LNCaP clone FGC (cell line): ENCODE results near the gene FOXP2.
A peak's percentile ranks its signal among the peaks of the same experiment; 100 is the strongest.
"Not testable (repeated sequence)": the region's sequence is repeated elsewhere in the genome, so short reads cannot be mapped to it uniquely, and the experiment has no call there.

Experiments used
- DNase-seq: peaks from one replicate; pipeline ENCODE4 v3.0.0-alpha.2; 2011; ENCODE audit warnings: low read depth
- H3K4me3 ChIP-seq: 2 replicates; pipeline ENCODE4 v1.5.1; 2011; ENCODE audit warnings: mild to moderate bottlenecking, low read depth, low read length, control low read depth
- CTCF ChIP-seq: IDR thresholded peaks from 2 replicates; pipeline ENCODE4 v1.5.1; 2012; ENCODE audit warnings: mild to moderate bottlenecking; ENCODE audit not compliant: control insufficient read depth, insufficient read depth; ENCODE audit errors: extremely low read depth

FOXP2 gene

GRCh38 chr7:114432703-114433102, 18.1 kb downstream of the FOXP2 start:
- no peak for DNase-seq
- no peak overlapping the region for H3K4me3 ChIP-seq
- no peak for TF ChIP-seq CTCF

GRCh38 chr7:114439581-114439980, 25.0 kb downstream of the FOXP2 start:
- DNase-seq = no peak
- H3K4me3 ChIP-seq = no peak overlapping the region
- no peak for TF ChIP-seq CTCF

GRCh38 chr7:114440927-114441326, 26.3 kb downstream of the FOXP2 start:
- peak; percentile 10 for DNase-seq

GRCh38 chr7:114444196-114444595, 29.6 kb downstream of the FOXP2 start:
- DNase-seq = no peak
- no peak for TF ChIP-seq CTCF
- no peak overlapping the region for H3K4me3 ChIP-seq

More at GRCh38 chr7:114440927-114441326, 26.3 kb downstream of the FOXP2 start:
- not testable (repeated sequence) for H3K4me3 ChIP-seq

GRCh38 chr7:114450431-114450830, 35.8 kb downstream of the FOXP2 start:
- no peak for TF ChIP-seq CTCF
- DNase-seq = no peak
- H3K4me3 ChIP-seq = no peak overlapping the region

- H3K4me3 ChIP-seq = no peak overlapping the region
- TF ChIP-seq CTCF = no peak
- DNase-seq = no peak
Measured at GRCh38 chr7:114459574-114459973, 45.0 kb downstream of the FOXP2 start.

GRCh38 chr7:114460021-114460420, 45.4 kb downstream of the FOXP2 start:
- no peak for DNase-seq
- H3K4me3 ChIP-seq = no peak overlapping the region
- no peak for TF ChIP-seq CTCF

- TF ChIP-seq CTCF = no peak
- H3K4me3 ChIP-seq = no peak overlapping the region
- DNase-seq = no peak
Measured at GRCh38 chr7:114466917-114467316, 52.3 kb downstream of the FOXP2 start.
